ENCODE results near the gene ITIH3. TPM values are rescaled to one million over a fixed set of nuclear protein-coding genes. Genes with fewer than 3 reads are reported as not detected.

The ITIH3 gene
- total RNA-seq, 1 donor from 2014 or later: not detected

GRCh38 chr3:52811452-52812011 is 16.9 kb downstream of the ITIH3 start:
- no peak overlapping the region for H3K27ac Mint-ChIP-seq
- H3K4me3 Mint-ChIP-seq (ENCODE audit: low read depth): no peak overlapping the region
- no peaks in the 10 kb centered on the region for H3K9me3 Mint-ChIP-seq
- no peaks in the 10 kb centered on the region for H3K36me3 Mint-ChIP-seq (ENCODE audit: low read depth)
- DNase-seq (ENCODE audit: low spot score): no peak
- H3K4me1 Mint-ChIP-seq (ENCODE audit: low read depth): peaks cover 1% of the 10 kb centered on the region
- intact Hi-C loops (cut with micrococcal nuclease): no loop called here
- H3K27me3 Mint-ChIP-seq (ENCODE audit: low read depth): no peaks in the 10 kb centered on the region

GRCh38 chr3:52813810-52814209 is 19.2 kb downstream of the ITIH3 start:
- DNase-seq (ENCODE audit: low spot score): no peak
- Mint-ChIP-seq H3K27me3 (ENCODE audit: low read depth) (no peaks in the 10 kb centered on the region), H3K4me1 (ENCODE audit: low read depth) (peaks cover 1% of the 10 kb centered on the region), H3K9me3 (no peaks in the 10 kb centered on the region), H3K4me3 (ENCODE audit: low read depth) (no peak overlapping the region), H3K36me3 (ENCODE audit: low read depth) (no peaks in the 10 kb centered on the region), H3K27ac (no peak overlapping the region)
- intact Hi-C loops (cut with micrococcal nuclease): no loop called here

DNA sequence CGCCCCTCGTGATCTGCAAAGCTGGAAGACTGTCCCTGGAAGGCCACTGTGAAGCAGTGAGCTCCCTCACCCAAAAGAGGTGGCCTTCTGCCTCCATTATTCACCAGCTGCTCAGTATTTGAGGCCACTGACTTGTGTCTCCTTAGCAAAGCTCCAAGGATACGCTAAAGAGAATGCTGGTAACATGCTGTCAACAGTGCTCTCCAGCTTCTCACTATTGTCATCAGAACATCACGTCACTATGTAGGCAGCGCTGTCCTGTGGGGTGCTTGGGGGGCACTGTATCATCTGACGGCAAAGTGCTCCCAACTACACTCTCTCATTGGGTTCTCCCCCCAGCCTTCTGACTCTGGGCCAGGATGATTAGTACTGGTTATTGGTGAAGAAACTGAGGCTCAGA is 21.6 kb downstream of the ITIH3 start:
- no peak overlapping the region for H3K27ac Mint-ChIP-seq
- no peak overlapping the region for H3K4me3 Mint-ChIP-seq (ENCODE audit: low read depth)
- H3K9me3 Mint-ChIP-seq: no peaks in the 10 kb centered on the region
- H3K36me3 Mint-ChIP-seq (ENCODE audit: low read depth): no peaks in the 10 kb centered on the region
- intact Hi-C loops (cut with micrococcal nuclease): no loop called here
- no peaks in the 10 kb centered on the region for H3K4me1 Mint-ChIP-seq (ENCODE audit: low read depth)
- no peaks in the 10 kb centered on the region for H3K27me3 Mint-ChIP-seq (ENCODE audit: low read depth)
- no peak for DNase-seq (ENCODE audit: low spot score)

GRCh38 chr3:52816654-52817053 is 22.1 kb downstream of the ITIH3 start:
- intact Hi-C loops (cut with micrococcal nuclease): no loop called here
- no peaks in the 10 kb centered on the region for H3K27me3 Mint-ChIP-seq (ENCODE audit: low read depth)
- H3K4me3 Mint-ChIP-seq (ENCODE audit: low read depth): no peak overlapping the region
- no peaks in the 10 kb centered on the region for H3K9me3 Mint-ChIP-seq
- H3K36me3 Mint-ChIP-seq (ENCODE audit: low read depth): no peaks in the 10 kb centered on the region
- no peaks in the 10 kb centered on the region for H3K4me1 Mint-ChIP-seq (ENCODE audit: low read depth)
- DNase-seq (ENCODE audit: low spot score): no peak
- no peak overlapping the region for H3K27ac Mint-ChIP-seq

DNA sequence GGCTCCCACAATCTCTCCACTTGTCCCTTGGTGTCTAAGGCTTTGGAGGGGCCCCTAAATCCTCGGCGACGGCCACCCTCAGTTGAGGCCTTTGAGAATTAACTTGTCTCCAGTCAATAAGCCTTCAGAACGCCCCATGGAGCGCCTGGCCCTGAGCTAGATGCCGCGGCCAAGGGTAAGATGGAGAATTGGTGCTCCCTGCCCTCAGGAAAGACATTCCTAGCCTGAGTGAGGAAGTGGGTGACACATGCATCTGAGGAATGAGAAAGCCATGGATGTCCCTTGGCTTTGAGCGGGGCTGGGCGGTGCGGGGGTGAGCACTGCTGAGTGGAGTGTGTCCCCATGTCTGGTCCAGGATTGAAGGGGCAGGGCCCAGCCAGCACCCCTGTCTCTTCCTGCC is 22.6 kb downstream of the ITIH3 start:
- Mint-ChIP-seq H3K27me3 (ENCODE audit: low read depth) (no peaks in the 10 kb centered on the region), H3K27ac (no peak overlapping the region), H3K4me3 (ENCODE audit: low read depth) (no peak overlapping the region), H3K36me3 (ENCODE audit: low read depth) (no peaks in the 10 kb centered on the region), H3K4me1 (ENCODE audit: low read depth) (no peaks in the 10 kb centered on the region), H3K9me3 (no peaks in the 10 kb centered on the region)
- intact Hi-C loops (cut with micrococcal nuclease): no loop called here
- no peak for DNase-seq (ENCODE audit: low spot score)

DNA sequence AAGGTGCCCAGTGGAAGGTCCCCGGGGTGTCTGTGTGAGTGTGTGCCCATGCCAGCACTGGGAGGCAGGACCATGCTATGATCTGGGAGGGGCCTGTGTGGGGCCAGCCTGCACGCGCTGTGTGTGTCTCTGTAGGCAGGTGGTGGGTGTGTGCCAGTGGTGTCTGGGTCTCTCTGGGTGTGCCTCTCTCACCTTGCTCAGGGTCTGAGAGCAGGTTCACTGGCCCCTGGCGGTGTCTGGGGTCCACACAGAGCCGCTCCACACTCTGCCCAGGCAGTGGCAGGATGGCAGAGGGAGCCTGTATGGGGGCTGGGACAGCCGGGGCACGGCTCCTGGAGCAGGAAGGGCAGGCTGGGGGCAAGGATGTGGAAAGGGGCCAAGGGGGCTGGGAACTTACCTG is 23.3 kb downstream of the ITIH3 start:
- H3K9me3 Mint-ChIP-seq: no peaks in the 10 kb centered on the region
- H3K36me3 Mint-ChIP-seq (ENCODE audit: low read depth): no peaks in the 10 kb centered on the region
- DNase-seq (ENCODE audit: low spot score): no peak
- no peak overlapping the region for H3K4me3 Mint-ChIP-seq (ENCODE audit: low read depth)
- no peaks in the 10 kb centered on the region for H3K4me1 Mint-ChIP-seq (ENCODE audit: low read depth)
- intact Hi-C loops (cut with micrococcal nuclease): no loop called here
- H3K27ac Mint-ChIP-seq: no peak overlapping the region
- H3K27me3 Mint-ChIP-seq (ENCODE audit: low read depth): no peaks in the 10 kb centered on the region

DNA sequence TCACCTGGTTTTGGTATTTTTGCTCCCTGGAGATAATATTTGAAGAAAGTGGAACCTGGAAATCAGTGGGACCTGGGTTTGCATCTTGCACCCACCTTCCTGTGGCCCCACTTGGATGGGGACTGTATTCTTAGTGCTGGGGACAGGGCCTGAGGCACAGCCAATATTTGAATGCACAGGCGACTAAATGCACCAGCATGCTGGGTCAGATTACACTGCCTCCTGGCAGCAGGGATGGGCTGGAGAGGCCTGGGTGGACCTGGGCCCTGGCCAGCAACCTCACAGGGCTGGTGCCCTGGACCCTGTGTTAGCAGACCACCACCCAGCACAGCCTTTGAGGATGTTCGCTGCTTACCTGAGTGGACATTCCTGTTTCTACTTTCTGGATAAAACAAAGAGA is 25.3 kb downstream of the ITIH3 start:
- DNase-seq (ENCODE audit: low spot score): no peak
- intact Hi-C loops (cut with micrococcal nuclease): no loop called here
- Mint-ChIP-seq H3K4me1 (ENCODE audit: low read depth) (no peaks in the 10 kb centered on the region), H3K4me3 (ENCODE audit: low read depth) (no peak overlapping the region), H3K27me3 (ENCODE audit: low read depth) (no peaks in the 10 kb centered on the region), H3K9me3 (no peaks in the 10 kb centered on the region), H3K27ac (no peak overlapping the region), H3K36me3 (ENCODE audit: low read depth) (no peaks in the 10 kb centered on the region)

- Mint-ChIP-seq H3K4me1 (ENCODE audit: low read depth) (no peaks in the 10 kb centered on the region), H3K4me3 (ENCODE audit: low read depth) (no peak overlapping the region), H3K36me3 (ENCODE audit: low read depth) (no peaks in the 10 kb centered on the region), H3K9me3 (no peaks in the 10 kb centered on the region), H3K27ac (no peak overlapping the region), H3K27me3 (ENCODE audit: low read depth) (no peaks in the 10 kb centered on the region)
- no peak for DNase-seq (ENCODE audit: low spot score)
- intact Hi-C loops (cut with micrococcal nuclease): no loop called here
These were observed 26.1 kb downstream of the ITIH3 start for GRCh38 chr3:52820736-52821135.

DNA sequence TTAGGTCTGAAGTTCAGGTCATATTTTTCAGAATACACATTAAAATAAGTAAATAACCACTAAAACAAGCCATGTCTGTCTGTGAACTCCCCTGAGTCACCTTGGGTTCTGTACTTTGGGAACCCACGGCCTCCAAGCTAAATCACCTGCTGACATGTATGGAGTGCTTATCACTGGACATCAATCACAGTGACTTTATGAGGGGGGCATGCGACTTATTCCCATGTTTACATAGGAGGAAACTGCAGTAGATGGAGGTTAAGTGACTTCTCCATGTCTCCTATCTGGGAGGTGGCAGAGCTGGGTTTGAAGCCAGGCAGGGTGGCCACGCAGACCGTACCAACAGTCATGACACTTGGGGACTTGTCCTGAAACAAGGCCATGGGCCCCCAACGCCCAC is 27.8 kb downstream of the ITIH3 start:
- intact Hi-C loops (cut with micrococcal nuclease): no loop called here
- Mint-ChIP-seq H3K36me3 (ENCODE audit: low read depth) (no peaks in the 10 kb centered on the region), H3K27ac (no peak overlapping the region), H3K4me1 (ENCODE audit: low read depth) (no peaks in the 10 kb centered on the region), H3K9me3 (no peaks in the 10 kb centered on the region), H3K4me3 (ENCODE audit: low read depth) (no peak overlapping the region), H3K27me3 (ENCODE audit: low read depth) (no peaks in the 10 kb centered on the region)
- DNase-seq (ENCODE audit: low spot score): no peak

GRCh38 chr3:52824037-52824436 is 29.4 kb downstream of the ITIH3 start:
- H3K4me1 Mint-ChIP-seq (ENCODE audit: low read depth): no peaks in the 10 kb centered on the region
- no peaks in the 10 kb centered on the region for H3K36me3 Mint-ChIP-seq (ENCODE audit: low read depth)
- no peak for DNase-seq (ENCODE audit: low spot score)
- no peak overlapping the region for H3K4me3 Mint-ChIP-seq (ENCODE audit: low read depth)
- H3K9me3 Mint-ChIP-seq: no peaks in the 10 kb centered on the region
- no peak overlapping the region for H3K27ac Mint-ChIP-seq
- intact Hi-C loops (cut with micrococcal nuclease): no loop called here
- no peaks in the 10 kb centered on the region for H3K27me3 Mint-ChIP-seq (ENCODE audit: low read depth)

DNA sequence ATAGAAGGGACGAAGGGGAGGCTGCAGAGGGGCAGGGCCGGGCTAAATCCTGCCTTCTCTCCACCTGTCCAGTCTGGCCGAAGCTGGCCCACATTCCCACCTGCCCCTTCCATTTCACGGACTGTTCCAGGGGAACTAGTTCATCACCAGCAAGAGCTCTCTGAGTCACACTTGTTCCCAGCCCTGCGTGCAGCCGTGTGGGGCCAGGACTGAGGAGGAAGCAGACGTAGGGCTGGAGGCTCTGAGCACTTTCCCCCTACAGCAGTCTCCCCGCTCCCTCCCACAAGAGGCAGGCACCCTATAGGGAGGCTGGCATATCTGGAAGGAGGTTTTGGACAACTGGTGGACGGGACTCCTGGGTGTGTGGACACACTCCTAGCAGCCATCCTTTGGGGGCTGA is 32.8 kb downstream of the ITIH3 start:
- no peaks in the 10 kb centered on the region for H3K9me3 Mint-ChIP-seq
- no peak for DNase-seq (ENCODE audit: low spot score)
- no peaks in the 10 kb centered on the region for H3K36me3 Mint-ChIP-seq (ENCODE audit: low read depth)
- no peak overlapping the region for H3K27ac Mint-ChIP-seq
- H3K4me3 Mint-ChIP-seq (ENCODE audit: low read depth): no peak overlapping the region
- intact Hi-C loops (cut with micrococcal nuclease): no loop called here
- peaks cover 2% of the 10 kb centered on the region for H3K4me1 Mint-ChIP-seq (ENCODE audit: low read depth)
- H3K27me3 Mint-ChIP-seq (ENCODE audit: low read depth): no peaks in the 10 kb centered on the region

DNA sequence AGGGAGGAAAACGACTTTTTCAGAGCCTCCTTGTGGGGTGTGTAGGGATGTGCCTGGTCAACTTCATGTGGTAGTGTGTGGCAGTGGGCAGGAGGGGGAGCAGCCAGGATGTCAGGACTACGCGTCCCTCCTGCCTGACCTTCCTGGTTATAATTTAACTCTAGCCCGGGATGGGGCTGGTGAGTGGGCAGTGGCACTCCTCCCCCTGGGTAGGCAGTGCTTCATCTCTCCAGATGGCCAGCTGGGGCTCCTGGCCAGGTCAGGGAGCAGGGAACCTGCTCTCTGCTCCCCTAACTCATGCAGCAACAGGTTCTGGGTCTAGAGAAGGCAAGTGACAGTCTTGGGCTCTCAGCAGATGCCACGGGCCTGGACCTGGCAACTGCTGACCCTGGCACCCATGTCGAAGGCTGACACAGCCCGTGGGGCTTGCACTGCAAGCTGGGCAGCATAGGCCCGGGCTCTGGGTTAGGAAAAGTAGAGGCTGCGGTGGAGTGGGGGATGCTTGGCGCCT is 33.3 kb downstream of the ITIH3 start:
- no peak for DNase-seq (ENCODE audit: low spot score)
- Mint-ChIP-seq H3K27ac (no peak overlapping the region), H3K9me3 (no peaks in the 10 kb centered on the region), H3K36me3 (ENCODE audit: low read depth) (no peaks in the 10 kb centered on the region), H3K4me1 (ENCODE audit: low read depth) (peaks cover 2% of the 10 kb centered on the region), H3K4me3 (ENCODE audit: low read depth) (no peak overlapping the region), H3K27me3 (ENCODE audit: low read depth) (no peaks in the 10 kb centered on the region)
- intact Hi-C loops (cut with micrococcal nuclease): no loop called here

DNA sequence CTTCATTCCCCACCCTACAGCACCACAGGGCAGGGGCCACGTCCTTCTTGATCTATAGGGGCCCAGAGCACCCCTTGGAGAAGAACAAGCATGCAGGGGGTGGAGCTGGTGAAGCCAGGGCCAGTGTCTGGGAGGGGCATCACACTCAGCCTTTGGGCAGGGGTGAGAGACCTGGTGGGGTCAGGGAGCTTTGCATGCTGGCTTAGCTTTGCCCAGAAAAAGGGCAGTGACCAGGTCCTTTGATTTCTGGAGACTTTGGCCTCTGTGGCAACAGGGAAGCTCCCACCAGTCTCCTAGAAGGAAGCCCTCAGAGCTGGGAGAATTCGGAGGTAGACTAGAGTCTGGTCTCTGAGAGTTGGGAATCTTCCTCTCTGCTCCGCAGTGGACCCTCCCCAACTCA is 34.9 kb downstream of the ITIH3 start:
- H3K27ac Mint-ChIP-seq: no peak overlapping the region
- intact Hi-C loops (cut with micrococcal nuclease): no loop called here
- no peaks in the 10 kb centered on the region for H3K36me3 Mint-ChIP-seq (ENCODE audit: low read depth)
- no peaks in the 10 kb centered on the region for H3K9me3 Mint-ChIP-seq
- peaks cover 2% of the 10 kb centered on the region for H3K4me1 Mint-ChIP-seq (ENCODE audit: low read depth)
- DNase-seq (ENCODE audit: low spot score): no peak
- no peaks in the 10 kb centered on the region for H3K27me3 Mint-ChIP-seq (ENCODE audit: low read depth)
- no peak overlapping the region for H3K4me3 Mint-ChIP-seq (ENCODE audit: low read depth)

GRCh38 chr3:52829906-52830463 is 35.4 kb downstream of the ITIH3 start:
- no peaks in the 10 kb centered on the region for H3K9me3 Mint-ChIP-seq
- peaks cover 2% of the 10 kb centered on the region for H3K4me1 Mint-ChIP-seq (ENCODE audit: low read depth)
- intact Hi-C loops (cut with micrococcal nuclease): no loop called here
- no peaks in the 10 kb centered on the region for H3K36me3 Mint-ChIP-seq (ENCODE audit: low read depth)
- no peaks in the 10 kb centered on the region for H3K27me3 Mint-ChIP-seq (ENCODE audit: low read depth)
- H3K27ac Mint-ChIP-seq: no peak overlapping the region
- no peak for DNase-seq (ENCODE audit: low spot score)
- H3K4me3 Mint-ChIP-seq (ENCODE audit: low read depth): no peak overlapping the region

All from activated T-helper 2 cell treated with anti-CD3 and anti-CD28 coated beads, Interferon-gamma antibody, Interleukin-2, Interleukin-4, amounts not matched to agents 10 μg/mL and 5 μg/mL and 100 μg/mL, durations not matched to agents 14 hours and 24 hours and 36 hours (primary cell).